CD4-positive, alpha-beta T cell treated with Interferon gamma for 1 hour (primary cell): Measurements from ENCODE around the gene CORO1A.
A peak's percentile ranks its signal among the peaks of the same experiment; 100 is the strongest.
"Not testable (repeated sequence)": the region's sequence is repeated elsewhere in the genome, so short reads cannot be mapped to it uniquely, and the experiment has no call there.

Source experiments
- DNase-seq: peaks from one replicate; pipeline ENCODE4 v3.0.0-alpha.2; 2020

CORO1A gene

DNA sequence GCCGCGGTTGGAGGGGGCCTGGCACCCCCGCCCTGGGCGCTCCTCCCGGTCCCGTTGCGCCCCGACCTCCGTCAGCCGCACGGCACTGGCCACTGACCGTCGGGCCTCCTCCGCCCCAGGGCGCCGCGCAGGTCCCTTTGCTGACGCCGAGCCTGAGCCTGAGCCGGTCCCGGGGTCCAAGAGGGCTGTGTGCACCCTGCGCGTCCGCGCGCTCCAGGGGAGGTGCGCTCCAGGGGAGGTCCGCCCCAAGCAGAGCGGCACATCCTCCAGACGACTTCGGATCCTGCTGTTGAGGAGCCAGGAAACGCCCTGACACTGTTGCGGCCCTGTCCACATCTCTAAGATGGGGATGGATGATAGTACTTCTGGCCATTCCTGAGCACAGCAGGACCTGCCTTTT lies 22.9 kb downstream of the CORO1A start:
- DNase-seq = not testable (repeated sequence)

GRCh38 chr16:30207063-30207704 lies 23.8 kb downstream of the CORO1A start:
- peak; percentile 1 for DNase-seq

DNA sequence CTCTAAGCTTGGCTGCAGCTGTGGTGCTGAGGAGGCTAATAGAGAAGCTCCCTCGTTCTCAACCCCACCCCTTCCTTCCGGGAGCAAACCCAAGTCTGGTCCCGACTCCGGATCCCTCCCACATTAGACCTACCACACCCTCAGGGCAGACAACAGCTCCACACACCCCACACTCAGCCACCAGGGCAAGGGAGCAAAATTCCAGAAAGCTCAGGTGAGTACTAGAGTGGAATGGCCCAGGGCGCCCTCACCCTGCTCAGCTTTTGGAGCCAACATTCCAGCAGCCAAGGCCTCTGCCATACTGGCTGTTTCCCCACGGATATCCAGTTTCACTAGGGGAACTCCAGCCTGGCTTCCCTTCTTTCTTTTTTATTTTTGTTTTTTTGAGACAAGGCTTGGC lies 25.6 kb downstream of the CORO1A start:
- DNase-seq = peak; percentile 57

- not testable (repeated sequence) for DNase-seq
Observed at GRCh38 chr16:30211414-30211813, 28.0 kb downstream of the CORO1A start.

DNA sequence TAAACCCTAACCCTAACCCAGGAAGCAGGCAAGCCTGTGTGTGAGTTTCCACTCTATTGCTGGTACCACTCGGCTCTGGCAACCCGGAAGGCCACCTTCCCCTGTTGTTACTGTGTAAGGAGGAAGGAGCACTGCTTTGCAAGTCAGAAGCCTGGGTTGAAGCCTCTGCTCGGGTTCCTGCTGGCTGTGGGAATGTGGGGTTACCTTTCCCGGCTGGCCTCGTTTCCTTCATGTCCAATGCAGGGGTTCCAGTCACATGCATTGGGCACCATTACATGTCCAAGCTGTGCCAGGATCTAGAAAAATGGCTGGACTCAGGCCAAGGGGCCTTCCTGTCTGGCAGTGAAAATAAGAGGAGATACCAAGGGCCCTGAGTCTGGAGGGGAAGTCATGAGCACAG lies 33.7 kb downstream of the CORO1A start:
- DNase-seq = not testable (repeated sequence)
